ENCODE results near the gene DCST2. TPM values are rescaled to one million over a fixed set of nuclear protein-coding genes. Genes with fewer than 3 reads are reported as not detected.

The DCST2 gene
- total and polyA plus RNA-seq, 10 of the 15 experiments (the other 5 are each of a cell fraction or from before 2014, with no cell fraction given) = 0.33 to 0.41 (median 0.36) TPM; not detected in 7

- no peak for TF ChIP-seq ZNF274 (IDR thresholded peaks at IDR 0.05; ENCODE audit: insufficient read depth, insufficient read length)
- TF ChIP-seq JUND (IDR thresholded peaks at IDR 0.05; ENCODE audit: low read depth, low read length) = no peak
- peak; percentile 57 for TF ChIP-seq POLR2A (IDR thresholded peaks at IDR 0.05; ENCODE audit: low read depth, low read length)
- TF ChIP-seq, protein P1, sequence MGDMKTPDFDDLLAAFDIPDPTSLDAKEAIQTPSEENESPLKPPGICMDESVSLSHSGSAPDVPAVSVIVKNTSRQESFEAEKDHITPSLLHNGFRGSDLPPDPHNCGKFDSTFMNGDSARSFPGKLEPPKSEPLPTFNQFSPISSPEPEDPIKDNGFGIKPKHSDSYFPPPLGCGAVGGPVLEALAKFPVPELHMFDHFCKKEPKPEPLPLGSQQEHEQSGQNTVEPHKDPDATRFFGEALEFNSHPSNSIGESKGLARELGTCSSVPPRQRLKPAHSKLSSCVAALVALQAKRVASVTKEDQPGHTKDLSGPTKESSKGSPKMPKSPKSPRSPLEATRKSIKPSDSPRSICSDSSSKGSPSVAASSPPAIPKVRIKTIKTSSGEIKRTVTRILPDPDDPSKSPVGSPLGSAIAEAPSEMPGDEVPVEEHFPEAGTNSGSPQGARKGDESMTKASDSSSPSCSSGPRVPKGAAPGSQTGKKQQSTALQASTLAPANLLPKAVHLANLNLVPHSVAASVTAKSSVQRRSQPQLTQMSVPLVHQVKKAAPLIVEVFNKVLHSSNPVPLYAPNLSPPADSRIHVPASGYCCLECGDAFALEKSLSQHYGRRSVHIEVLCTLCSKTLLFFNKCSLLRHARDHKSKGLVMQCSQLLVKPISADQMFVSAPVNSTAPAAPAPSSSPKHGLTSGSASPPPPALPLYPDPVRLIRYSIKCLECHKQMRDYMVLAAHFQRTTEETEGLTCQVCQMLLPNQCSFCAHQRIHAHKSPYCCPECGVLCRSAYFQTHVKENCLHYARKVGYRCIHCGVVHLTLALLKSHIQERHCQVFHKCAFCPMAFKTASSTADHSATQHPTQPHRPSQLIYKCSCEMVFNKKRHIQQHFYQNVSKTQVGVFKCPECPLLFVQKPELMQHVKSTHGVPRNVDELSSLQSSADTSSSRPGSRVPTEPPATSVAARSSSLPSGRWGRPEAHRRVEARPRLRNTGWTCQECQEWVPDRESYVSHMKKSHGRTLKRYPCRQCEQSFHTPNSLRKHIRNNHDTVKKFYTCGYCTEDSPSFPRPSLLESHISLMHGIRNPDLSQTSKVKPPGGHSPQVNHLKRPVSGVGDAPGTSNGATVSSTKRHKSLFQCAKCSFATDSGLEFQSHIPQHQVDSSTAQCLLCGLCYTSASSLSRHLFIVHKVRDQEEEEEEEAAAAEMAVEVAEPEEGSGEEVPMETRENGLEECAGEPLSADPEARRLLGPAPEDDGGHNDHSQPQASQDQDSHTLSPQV (IDR thresholded peaks at IDR 0.05) = no peak
- TF ChIP-seq TARDBP (IDR thresholded peaks at IDR 0.05; ENCODE audit: borderline replicate concordance) = no peak
- TF ChIP-seq SREBF2 (IDR thresholded peaks at IDR 0.05; ENCODE audit: low read length) = no peak
- no peak for TF ChIP-seq TCF12 (IDR thresholded peaks at IDR 0.05; ENCODE audit: low read depth, low read length)
- peak; percentile 64 for TF ChIP-seq POLR2AphosphoS5 (IDR thresholded peaks at IDR 0.05; ENCODE audit: low read length)
- peak; percentile 2 to 21 (median 4); a peak in 1 of 6 replicates for TF ChIP-seq CTCF (IDR thresholded peaks at IDR 0.05 in 2 of 3, conservative IDR thresholded peaks at IDR 0.05 in 1 of 3; ENCODE audit: control insufficient read depth in 2 of 3, extremely low read depth in 1 of 3, insufficient read depth in 1 of 3, low read depth in 3 of 3, low read length in 3 of 3)
- TF ChIP-seq, protein P2, sequence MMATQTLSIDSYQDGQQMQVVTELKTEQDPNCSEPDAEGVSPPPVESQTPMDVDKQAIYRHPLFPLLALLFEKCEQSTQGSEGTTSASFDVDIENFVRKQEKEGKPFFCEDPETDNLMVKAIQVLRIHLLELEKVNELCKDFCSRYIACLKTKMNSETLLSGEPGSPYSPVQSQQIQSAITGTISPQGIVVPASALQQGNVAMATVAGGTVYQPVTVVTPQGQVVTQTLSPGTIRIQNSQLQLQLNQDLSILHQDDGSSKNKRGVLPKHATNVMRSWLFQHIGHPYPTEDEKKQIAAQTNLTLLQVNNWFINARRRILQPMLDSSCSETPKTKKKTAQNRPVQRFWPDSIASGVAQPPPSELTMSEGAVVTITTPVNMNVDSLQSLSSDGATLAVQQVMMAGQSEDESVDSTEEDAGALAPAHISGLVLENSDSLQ (IDR thresholded peaks at IDR 0.05) = peak; percentile 82
- TF ChIP-seq KLF5 (IDR thresholded peaks at IDR 0.05; ENCODE audit: partially characterized antibody) = no peak
- no peak for TF ChIP-seq NR2F1 (conservative IDR thresholded peaks at IDR 0.05)
- 0 out of 4 replicates have a peak, but pooled peaks of 1 of the 2 experiments have one; percentile 4 for TF ChIP-seq SRF (IDR thresholded peaks at IDR 0.05; ENCODE audit: low read depth in 2 of 2, low read length in 2 of 2)
- TF ChIP-seq MEF2B (IDR thresholded peaks at IDR 0.05; ENCODE audit: partially characterized antibody, poor library complexity, severe bottlenecking) = peak; percentile 72
- peak; percentile 59 for TF ChIP-seq SP1 (IDR thresholded peaks at IDR 0.05; ENCODE audit: low read depth, low read length)
- no peak for TF ChIP-seq NFIC (IDR thresholded peaks at IDR 0.05; ENCODE audit: low read depth, low read length)
- peak; percentile 97 for TF ChIP-seq NBN (IDR thresholded peaks at IDR 0.05)
- no peak for TF ChIP-seq GATAD2B (conservative IDR thresholded peaks at IDR 0.05; ENCODE audit: low read depth)
- TF ChIP-seq ZSCAN29 (IDR thresholded peaks at IDR 0.05) = peak; percentile 79
Measured at GRCh38 chr1:154973344-154974101, 60.1 kb downstream of the DCST2 start (continued).
